ENCODE data around the gene NOC3L. TPM values are rescaled to one million over a fixed set of nuclear protein-coding genes. Genes with fewer than 3 reads are reported as not detected.

Gene NOC3L
- total RNA-seq (10 to 100 TPM in 3 of 4 donors, 1 to 10 TPM in 1; 7.9 to 12.8 (median 11.6) TPM), polyA plus RNA-seq (3.3 TPM)
- long read RNA-seq, donor 1, transcript NOC3L-201 (21 exons, 3,455 nt) = major isoform, 8 of 14 reads
- long read RNA-seq, donor 1, partial matches to known transcripts = 3 of 14 reads
- long read RNA-seq, donor 1, other reads (novel, unspliced or antisense) = 3 of 14 reads
- long read RNA-seq, donor 2, transcript NOC3L-201 (21 exons, 3,455 nt) = major isoform, 7 of 9 reads
- long read RNA-seq, donor 2, partial matches to known transcripts = 2 of 9 reads
- long read RNA-seq, donor 2, other reads (novel, unspliced or antisense) = 0 of 9 reads
- long read RNA-seq, donor 3, partial matches to known transcripts = 6 of 12 reads
- long read RNA-seq, donor 3, other reads (novel, unspliced or antisense) = 2 of 12 reads
- long read RNA-seq, donor 4, transcript NOC3L-201 (21 exons, 3,455 nt) = major isoform, 8 of 9 reads
- long read RNA-seq, donor 4, partial matches to known transcripts = 1 of 9 reads
- long read RNA-seq, donor 4, other reads (novel, unspliced or antisense) = 0 of 9 reads

- Histone ChIP-seq H3K4me3 (ENCODE audit: low read length) (peak within 1 kb of the TSS; percentile 89), H3K4me1 (ENCODE audit: control insufficient read depth, insufficient read depth, low read length) (no peaks in the 10 kb centered on the region), H3K9me3 (ENCODE audit: control insufficient read depth, low read length) (no peaks in the 10 kb centered on the region), H3K27ac (ENCODE audit: low read length) (peak within 1 kb of the TSS; percentile 69), H3K27me3 (ENCODE audit: control insufficient read depth, insufficient read depth) (no peaks in the 10 kb centered on the region)
- DNase-seq (peak; percentile 97 to 99 (median 98)), ATAC-seq (peak; percentile 100)
- intact Hi-C loops (cut with DNase I) = loop anchor here in 3 of 4 donors (5.0 to 10.0 kb wide), 2 partner anchors 80 to 82 kb away; no protein-coding TSS in a partner anchor
- WGBS = under 1% methylated on average over 55 of the region's 55 CpGs
These were observed at the start of gene NOC3L for GRCh38 chr10:94362360-94363250. TSS of gene NOC3L (minus strand) at chr10:94362939. CDS start at chr10:94362838, 101 bp downstream.

- intact Hi-C loops (cut with DNase I) = no loop called here
- H3K27me3 ChIP-seq (ENCODE audit: control insufficient read depth, insufficient read depth) = no peaks in the 10 kb centered on the region
- no peak overlapping the region for H3K27ac ChIP-seq (ENCODE audit: low read length)
- WGBS = 54% methylated on average over 3 of the region's 3 CpGs
- DNase-seq = no peak
- no peaks in the 10 kb centered on the region for H3K9me3 ChIP-seq (ENCODE audit: control insufficient read depth, low read length)
- H3K4me3 ChIP-seq (ENCODE audit: low read length) = no peak overlapping the region
- H3K4me1 ChIP-seq (ENCODE audit: control insufficient read depth, insufficient read depth, low read length) = no peaks in the 10 kb centered on the region
- ATAC-seq = no peak
These were observed 49.7 kb upstream of the NOC3L start for GRCh38 chr10:94412449-94412848.

DNA sequence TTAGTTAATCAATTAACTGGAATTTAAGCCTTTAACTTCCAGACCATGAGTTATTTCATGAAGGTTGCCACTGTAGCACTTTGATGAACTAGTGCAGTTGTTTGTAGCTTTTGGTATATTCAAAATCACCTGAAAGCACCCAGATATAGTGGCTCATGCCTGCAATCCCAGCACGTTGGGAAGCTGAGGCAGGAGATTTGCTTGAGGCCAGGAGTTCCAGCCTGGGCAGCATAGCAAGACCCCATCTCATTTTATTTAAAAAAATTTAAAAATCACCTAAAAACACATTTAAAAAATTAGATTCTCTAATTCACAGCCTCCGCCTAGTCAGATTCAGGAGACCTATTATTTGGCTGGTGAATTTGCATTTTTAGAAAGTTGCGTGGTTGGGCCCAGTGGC is 48.6 kb upstream of the NOC3L start:
- Histone ChIP-seq H3K27ac (ENCODE audit: low read length) (no peak overlapping the region), H3K4me3 (ENCODE audit: low read length) (no peak overlapping the region), H3K27me3 (ENCODE audit: control insufficient read depth, insufficient read depth) (no peaks in the 10 kb centered on the region), H3K9me3 (ENCODE audit: control insufficient read depth, low read length) (no peaks in the 10 kb centered on the region), H3K4me1 (ENCODE audit: control insufficient read depth, insufficient read depth, low read length) (no peaks in the 10 kb centered on the region)
- 95% methylated on average over 3 of the region's 3 CpGs for WGBS
- no peak for DNase-seq
- ATAC-seq = no peak
- intact Hi-C loops (cut with DNase I) = no loop called here

GRCh38 chr10:94409021-94409657 is 46.4 kb upstream of the NOC3L start:
- intact Hi-C loops (cut with DNase I) = no loop called here
- Histone ChIP-seq H3K27ac (ENCODE audit: low read length) (no peak overlapping the region), H3K27me3 (ENCODE audit: control insufficient read depth, insufficient read depth) (no peaks in the 10 kb centered on the region), H3K9me3 (ENCODE audit: control insufficient read depth, low read length) (no peaks in the 10 kb centered on the region), H3K4me1 (ENCODE audit: control insufficient read depth, insufficient read depth, low read length) (no peaks in the 10 kb centered on the region), H3K4me3 (ENCODE audit: low read length) (no peak overlapping the region)
- no peak for DNase-seq
- WGBS = 56% methylated on average over 7 of the region's 7 CpGs
- ATAC-seq = no peak

DNA sequence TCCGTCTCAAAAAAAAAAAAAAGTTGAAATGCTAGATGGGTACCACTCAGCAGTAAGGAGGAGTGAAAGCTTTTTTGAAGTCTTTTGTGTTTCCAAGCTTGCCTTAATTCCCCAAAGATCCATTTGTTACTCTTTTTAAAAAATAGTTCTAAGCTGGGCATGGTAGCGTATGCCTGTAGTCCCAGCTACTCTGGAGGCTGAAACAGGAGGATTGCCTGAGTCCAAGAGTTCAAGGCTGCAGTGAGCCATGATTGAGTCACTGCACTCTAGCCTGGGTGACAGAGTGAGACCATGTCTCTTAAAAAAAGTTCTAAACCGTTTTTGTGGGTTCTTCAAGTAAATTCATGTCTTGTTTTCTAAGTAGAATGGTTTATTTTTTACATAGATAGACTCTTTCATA is 44.9 kb upstream of the NOC3L start:
- 77% methylated on average over 3 of the region's 3 CpGs for WGBS
- Histone ChIP-seq H3K4me1 (ENCODE audit: control insufficient read depth, insufficient read depth, low read length) (no peaks in the 10 kb centered on the region), H3K27ac (ENCODE audit: low read length) (no peak overlapping the region), H3K27me3 (ENCODE audit: control insufficient read depth, insufficient read depth) (no peaks in the 10 kb centered on the region), H3K9me3 (ENCODE audit: control insufficient read depth, low read length) (no peaks in the 10 kb centered on the region), H3K4me3 (ENCODE audit: low read length) (no peak overlapping the region)
- intact Hi-C loops (cut with DNase I) = no loop called here
- DNase-seq (no peak), ATAC-seq (no peak)

DNA sequence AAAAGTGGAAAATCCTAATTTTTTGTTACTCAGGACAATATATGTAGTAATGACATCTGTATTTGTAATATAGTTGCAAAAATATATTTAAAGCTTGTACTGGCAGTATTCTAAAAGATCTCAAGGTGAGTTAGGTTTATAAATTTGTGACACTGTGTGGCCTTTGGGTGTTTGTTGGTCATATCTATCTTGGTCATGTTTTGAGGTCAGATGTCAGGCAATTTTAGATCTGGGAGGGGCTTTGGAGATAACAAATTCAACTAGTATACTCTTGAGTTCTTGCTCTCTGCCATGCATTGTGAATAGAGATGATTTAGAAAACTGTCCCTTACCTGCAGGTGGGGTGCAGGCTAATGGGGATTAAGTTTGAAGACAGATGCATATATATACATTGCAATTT is 42.7 kb upstream of the NOC3L start:
- ATAC-seq (no peak), DNase-seq (no peak)
- H3K4me3 ChIP-seq (ENCODE audit: low read length) = no peak overlapping the region
- H3K9me3 ChIP-seq (ENCODE audit: control insufficient read depth, low read length) = no peaks in the 10 kb centered on the region
- intact Hi-C loops (cut with DNase I) = no loop called here
- no peaks in the 10 kb centered on the region for H3K4me1 ChIP-seq (ENCODE audit: control insufficient read depth, insufficient read depth, low read length)
- H3K27me3 ChIP-seq (ENCODE audit: control insufficient read depth, insufficient read depth) = no peaks in the 10 kb centered on the region
- H3K27ac ChIP-seq (ENCODE audit: low read length) = no peak overlapping the region

DNA sequence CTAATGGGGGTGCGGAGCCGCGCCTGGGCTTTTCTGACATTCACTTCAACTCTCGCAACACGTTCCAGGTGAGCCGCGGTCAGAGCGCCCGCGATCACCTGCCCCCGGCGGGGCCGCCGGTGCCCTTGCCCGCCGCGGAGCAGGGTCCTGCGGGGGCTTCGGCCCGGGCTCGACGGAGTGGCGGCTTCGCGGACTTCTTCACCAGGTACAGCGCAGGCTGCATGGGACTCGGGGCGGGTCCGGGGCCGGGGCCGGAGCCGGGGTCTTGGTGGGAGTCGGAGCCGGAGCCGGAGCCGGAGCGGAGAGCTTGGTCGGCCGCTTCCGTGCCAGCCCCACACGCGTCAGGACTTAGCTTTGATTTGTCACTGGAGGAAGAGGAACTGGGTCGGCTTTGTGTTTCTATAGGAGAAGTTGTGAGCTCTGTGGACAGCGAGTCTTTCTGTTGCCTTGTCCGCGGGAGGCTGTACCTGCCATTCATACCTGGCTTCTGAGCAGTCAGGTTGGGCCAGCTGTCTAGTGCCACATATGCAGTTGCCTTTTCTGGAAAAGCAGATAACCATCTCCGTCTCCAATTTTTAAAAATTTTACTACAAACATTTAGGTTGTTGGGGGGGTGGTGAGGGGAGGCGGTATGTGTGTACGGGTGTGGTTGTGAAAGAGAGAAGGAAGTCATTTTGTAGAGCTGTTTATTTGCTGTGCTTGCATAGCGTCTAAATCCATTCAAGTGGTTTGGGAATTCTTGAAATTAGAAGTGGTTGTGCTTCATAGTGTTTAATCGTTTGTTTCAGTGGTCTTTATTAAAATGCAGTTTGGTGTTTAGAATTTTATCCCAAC is 40.9 kb upstream of the NOC3L start:
- H3K9me3 ChIP-seq (ENCODE audit: control insufficient read depth, low read length) = no peaks in the 10 kb centered on the region
- WGBS = under 1% methylated on average over 51 of the region's 51 CpGs
- peak overlapping the region; percentile 92 for H3K27ac ChIP-seq (ENCODE audit: low read length)
- H3K27me3 ChIP-seq (ENCODE audit: control insufficient read depth, insufficient read depth) = no peaks in the 10 kb centered on the region
- intact Hi-C loops (cut with DNase I) = no loop called here
- DNase-seq (peak; percentile 65 to 85 (median 83)), ATAC-seq (peak; percentile 42 to 69)
- H3K4me1 ChIP-seq (ENCODE audit: control insufficient read depth, insufficient read depth, low read length) = no peaks in the 10 kb centered on the region
- H3K4me3 ChIP-seq (ENCODE audit: low read length) = peak overlapping the region; percentile 95

- H3K9me3 ChIP-seq (ENCODE audit: control insufficient read depth, low read length) = no peaks in the 10 kb centered on the region
- peak overlapping the region; percentile 95 for H3K4me3 ChIP-seq (ENCODE audit: low read length)
- H3K27me3 ChIP-seq (ENCODE audit: control insufficient read depth, insufficient read depth) = no peaks in the 10 kb centered on the region
- ATAC-seq (peak; percentile 27 to 30), DNase-seq (peak in 2 of 3 donors; percentile 31 to 73)
- H3K27ac ChIP-seq (ENCODE audit: low read length) = peak overlapping the region; percentile 92
- intact Hi-C loops (cut with DNase I) = no loop called here
- under 1% methylated on average over 77 of the region's 77 CpGs for WGBS
- no peaks in the 10 kb centered on the region for H3K4me1 ChIP-seq (ENCODE audit: control insufficient read depth, insufficient read depth, low read length)
These were observed 40.2 kb upstream of the NOC3L start for GRCh38 chr10:94402843-94403379.

- Histone ChIP-seq H3K4me3 (ENCODE audit: low read length) (peak within 1 kb of the TSS; percentile 95), H3K4me1 (ENCODE audit: control insufficient read depth, insufficient read depth, low read length) (no peaks in the 10 kb centered on the region), H3K27me3 (ENCODE audit: control insufficient read depth, insufficient read depth) (no peaks in the 10 kb centered on the region), H3K9me3 (ENCODE audit: control insufficient read depth, low read length) (no peaks in the 10 kb centered on the region), H3K27ac (ENCODE audit: low read length) (peak within 1 kb of the TSS; percentile 92)
- WGBS = under 1% methylated on average over 56 of the region's 56 CpGs
- peak; percentile 98 for ATAC-seq
- peak; percentile 97 to 98 (median 98) for DNase-seq
- intact Hi-C loops (cut with DNase I) = no loop called here
These were observed 39.6 kb upstream of the NOC3L start, which contains the start of gene TBC1D12 for GRCh38 chr10:94402204-94402842. TSS of gene TBC1D12 (plus strand) at chr10:94402541. CDS start at chr10:94402614, 73 bp downstream.

Measured in right cardiac atrium (tissue), 5 donors.